ENCODE measurements around the gene PDAP1. TPM values are rescaled to one million over a fixed set of nuclear protein-coding genes. Genes with fewer than 3 reads are reported as not detected.
"Not testable (repeated sequence)": the region's sequence is repeated elsewhere in the genome, so short reads cannot be mapped to it uniquely, and the experiment has no call there.

Gene PDAP1
- total RNA-seq, 2 experiments from 2014 or later: 35.0 to 38.0 TPM

DNA sequence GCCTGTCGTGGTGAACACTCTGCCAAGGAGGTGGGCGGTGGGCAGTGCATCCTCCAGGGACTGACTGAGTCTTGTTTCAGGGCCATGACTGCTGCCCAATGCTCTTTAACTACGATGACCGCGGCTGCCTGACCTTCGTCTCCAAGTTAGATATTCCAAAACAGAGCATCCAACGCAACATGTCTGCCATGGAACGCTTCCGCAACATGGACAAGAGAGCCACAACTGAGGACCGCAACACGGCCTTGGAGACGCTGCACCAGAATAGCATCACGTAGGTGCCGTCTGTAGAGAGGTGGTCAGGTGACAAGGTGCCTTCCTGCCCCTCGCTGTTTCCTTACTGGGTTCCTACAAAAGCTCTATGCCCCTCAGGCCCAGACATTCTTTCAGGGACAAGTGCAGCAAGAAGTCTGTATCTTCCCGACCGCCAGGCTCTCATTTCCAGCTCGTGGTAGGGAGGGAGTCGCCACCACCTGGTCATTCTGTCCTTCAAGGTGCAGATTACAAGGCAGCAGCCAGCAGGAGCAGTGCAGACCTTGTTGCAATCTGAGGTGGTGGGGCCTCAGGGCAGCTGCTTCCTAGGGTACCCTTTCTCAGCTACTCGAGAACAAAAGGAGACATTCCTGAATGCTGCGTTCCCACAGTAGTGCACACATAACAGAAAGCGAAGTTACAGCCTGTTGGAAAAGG is 48.8 kb downstream of the PDAP1 start:
- DNase-seq: no peak
- ChIA-PET CTCF (interaction anchor here (0.7 kb wide), 1 partner anchor 53 kb away, joined by 4 read pairs; no protein-coding TSS in a partner anchor), POLR2A (no interaction called here)
- H3K4me1 Mint-ChIP-seq (ENCODE audit: low read depth): no peaks in the 10 kb centered on the region
- ATAC-seq (ENCODE audit: poor library complexity): no peak
- intact Hi-C loops (cut with DNase I, micrococcal nuclease): loop anchor here in 1 of 2 experiments (10.0 kb wide), 1 partner anchor 475 kb away; no protein-coding TSS in a partner anchor
- H3K4me3 Mint-ChIP-seq: no peak overlapping the region
- Histone ChIP-seq H3K27me3 (ENCODE audit: control insufficient read depth in 1 of 2, insufficient read depth in 2 of 2, low read length in 2 of 2) (no peaks in the 10 kb centered on the region), H3K4me3 (ENCODE audit: low read length) (no peak overlapping the region), H3K4me1 (ENCODE audit: insufficient read depth, low read length) (no peaks in the 10 kb centered on the region), H3K27ac (ENCODE audit: low read depth in 1 of 2, low read length in 2 of 2) (no peak overlapping the region), H3K36me3 (ENCODE audit: insufficient read depth, low read length) (peaks cover 77% of the 10 kb centered on the region), H3K9me3 (ENCODE audit: control insufficient read depth in 1 of 2, insufficient read depth in 1 of 2, low read length in 2 of 2) (no peaks in the 10 kb centered on the region)
- H3K9me3 Mint-ChIP-seq: no peaks in the 10 kb centered on the region
- no peak overlapping the region for H3K27ac Mint-ChIP-seq
- peaks cover 83% of the 10 kb centered on the region for H3K36me3 Mint-ChIP-seq (ENCODE audit: low read depth)
- no peaks in the 10 kb centered on the region for H3K27me3 Mint-ChIP-seq
- TF ChIP-seq, protein P1, sequence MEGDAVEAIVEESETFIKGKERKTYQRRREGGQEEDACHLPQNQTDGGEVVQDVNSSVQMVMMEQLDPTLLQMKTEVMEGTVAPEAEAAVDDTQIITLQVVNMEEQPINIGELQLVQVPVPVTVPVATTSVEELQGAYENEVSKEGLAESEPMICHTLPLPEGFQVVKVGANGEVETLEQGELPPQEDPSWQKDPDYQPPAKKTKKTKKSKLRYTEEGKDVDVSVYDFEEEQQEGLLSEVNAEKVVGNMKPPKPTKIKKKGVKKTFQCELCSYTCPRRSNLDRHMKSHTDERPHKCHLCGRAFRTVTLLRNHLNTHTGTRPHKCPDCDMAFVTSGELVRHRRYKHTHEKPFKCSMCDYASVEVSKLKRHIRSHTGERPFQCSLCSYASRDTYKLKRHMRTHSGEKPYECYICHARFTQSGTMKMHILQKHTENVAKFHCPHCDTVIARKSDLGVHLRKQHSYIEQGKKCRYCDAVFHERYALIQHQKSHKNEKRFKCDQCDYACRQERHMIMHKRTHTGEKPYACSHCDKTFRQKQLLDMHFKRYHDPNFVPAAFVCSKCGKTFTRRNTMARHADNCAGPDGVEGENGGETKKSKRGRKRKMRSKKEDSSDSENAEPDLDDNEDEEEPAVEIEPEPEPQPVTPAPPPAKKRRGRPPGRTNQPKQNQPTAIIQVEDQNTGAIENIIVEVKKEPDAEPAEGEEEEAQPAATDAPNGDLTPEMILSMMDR (IDR thresholded peaks at IDR 0.05): no peak

DNA sequence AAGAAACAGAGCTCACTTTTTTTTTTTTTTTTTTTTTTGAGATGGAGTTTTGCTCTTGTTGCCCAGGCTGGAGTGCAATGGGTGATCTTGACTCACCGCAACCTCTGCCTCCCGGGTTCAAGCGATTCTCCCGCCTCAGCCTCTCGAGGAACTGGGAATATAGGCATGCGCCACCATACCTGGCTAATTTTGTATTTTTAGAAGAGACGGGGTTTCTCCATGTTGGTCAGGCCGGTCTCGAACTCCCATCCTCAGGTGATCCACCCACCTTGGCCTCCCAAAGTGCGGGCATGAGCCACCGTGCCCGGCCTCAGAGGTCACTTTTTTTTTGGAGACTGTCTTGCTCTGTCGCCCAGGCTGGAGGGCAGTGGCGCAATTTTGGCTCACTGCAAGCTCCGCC is 49.9 kb downstream of the PDAP1 start:
- DNase-seq; H3K9me3 ChIP-seq (ENCODE audit: control insufficient read depth in 1 of 2, insufficient read depth in 1 of 2, low read length in 2 of 2); H3K4me1 ChIP-seq (ENCODE audit: insufficient read depth, low read length); H3K27me3 ChIP-seq (ENCODE audit: control insufficient read depth in 1 of 2, insufficient read depth in 2 of 2, low read length in 2 of 2); H3K27ac ChIP-seq (ENCODE audit: low read depth in 1 of 2, low read length in 2 of 2); intact Hi-C loops (cut with DNase I, micrococcal nuclease); H3K4me3 Mint-ChIP-seq; POLR2A ChIA-PET; H3K27me3 Mint-ChIP-seq; CTCF ChIA-PET; H3K4me1 Mint-ChIP-seq (ENCODE audit: low read depth); H3K9me3 Mint-ChIP-seq; ATAC-seq (ENCODE audit: poor library complexity); H3K4me3 ChIP-seq (ENCODE audit: low read length); H3K27ac Mint-ChIP-seq: not testable (repeated sequence)
- peaks cover 79% of the 10 kb centered on the region for H3K36me3 ChIP-seq (ENCODE audit: insufficient read depth, low read length)
- peaks cover 79% of the 10 kb centered on the region for H3K36me3 Mint-ChIP-seq (ENCODE audit: low read depth)

- TF ChIP-seq, protein P1 (IDR thresholded peaks at IDR 0.05): no peak
- H3K36me3 ChIP-seq (ENCODE audit: insufficient read depth, low read length): peaks cover 76% of the 10 kb centered on the region
- intact Hi-C loops (cut with DNase I, micrococcal nuclease): no loop called here
- POLR2A ChIA-PET: no interaction called here
- CTCF ChIA-PET: no interaction called here
- Mint-ChIP-seq H3K36me3 (ENCODE audit: low read depth) (peaks cover 76% of the 10 kb centered on the region), H3K9me3 (no peaks in the 10 kb centered on the region), H3K4me1 (ENCODE audit: low read depth) (no peaks in the 10 kb centered on the region), H3K27ac (no peak overlapping the region), H3K4me3 (no peak overlapping the region), H3K27me3 (no peaks in the 10 kb centered on the region)
- H3K27me3 ChIP-seq (ENCODE audit: control insufficient read depth in 1 of 2, insufficient read depth in 2 of 2, low read length in 2 of 2): no peaks in the 10 kb centered on the region
- ATAC-seq (ENCODE audit: poor library complexity) (no peak), DNase-seq (no peak)
- no peak overlapping the region for H3K4me3 ChIP-seq (ENCODE audit: low read length)
- H3K4me1 ChIP-seq (ENCODE audit: insufficient read depth, low read length): no peaks in the 10 kb centered on the region
- no peak overlapping the region for H3K27ac ChIP-seq (ENCODE audit: low read depth in 1 of 2, low read length in 2 of 2)
- H3K9me3 ChIP-seq (ENCODE audit: control insufficient read depth in 1 of 2, insufficient read depth in 1 of 2, low read length in 2 of 2): no peaks in the 10 kb centered on the region
Measured at GRCh38 chr7:99357701-99358490, 50.5 kb downstream of the PDAP1 start.
